HepG2 (cell line): ENCODE results near the gene CDX1.

ENCODE experiments used
- GTF3A ChIP-seq: sonication (generic); formaldehyde crosslinking; conservative IDR thresholded peaks from 2 replicates; pipeline ENCODE4 v1.4.0; 2020; ENCODE audit warnings: mild to moderate bottlenecking, missing genetic modification reagents
- HNRNPH1 ChIP-seq: fragments of 200-400 bp; formaldehyde crosslinking; optimal IDR thresholded peaks from 2 replicates; pipeline ENCODE3; 2017; ENCODE audit warnings: mild to moderate bottlenecking, low read depth, low read length
- JDP2 ChIP-seq: sonication (generic); formaldehyde crosslinking; IDR thresholded peaks from 2 replicates; pipeline ENCODE4 v1.8.1; 2022; ENCODE audit warnings: missing genetic modification reagents, borderline replicate concordance
- KLF6 ChIP-seq: IDR thresholded peaks from 2 replicates; pipeline ENCODE4 v1.8.0; 2016; ENCODE audit warnings: missing biosample characterization, missing genetic modification reagents
- POLR2A ChIP-seq, 2 experiments: IDR thresholded peaks; 2 replicates each; pipeline ENCODE4 v1.6.1; 2011; ENCODE audit warnings: low read depth in 2 of 2, low read length in 2 of 2, mild to moderate bottlenecking in 1 of 2, moderate library complexity in 1 of 2; ENCODE audit not compliant: insufficient read depth in 1 of 2
- POLR2AphosphoS5 ChIP-seq: IDR thresholded peaks from 2 replicates; pipeline ENCODE4 v1.6.1; 2012; ENCODE audit warnings: low read depth, low read length
- TF ChIP-seq, protein P1 (sequence below): sonication (generic); formaldehyde crosslinking; IDR thresholded peaks from 2 replicates; pipeline ENCODE4 v1.8.0; 2022; ENCODE audit warnings: mild to moderate bottlenecking, missing genetic modification reagents, borderline replicate concordance

DNA sequence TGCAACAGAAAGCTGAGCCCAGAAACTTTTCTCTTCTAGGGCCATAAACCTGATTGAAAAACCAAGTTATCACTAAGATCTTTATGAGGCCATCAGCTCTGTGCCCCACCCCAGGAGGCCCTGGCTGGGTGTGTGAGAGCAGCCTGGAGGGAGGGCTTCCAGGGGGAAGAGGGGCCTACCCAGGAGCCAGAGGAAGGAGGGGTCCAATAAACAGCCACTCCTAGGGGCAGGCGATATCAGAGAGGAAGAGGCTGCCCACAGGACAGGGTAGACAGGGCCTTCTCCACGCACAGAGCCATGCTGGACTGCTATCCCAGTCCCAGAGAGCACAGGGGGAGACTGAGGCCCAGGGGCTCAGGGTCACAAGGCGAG is 4.5 kb upstream of the CDX1 start:
- TF ChIP-seq POLR2AphosphoS5, result no peak
- TF ChIP-seq POLR2A (IDR thresholded peaks at IDR 0.05; ENCODE audit: insufficient read depth in 1 of 2, low read depth in 2 of 2, low read length in 2 of 2), result no peak
- TF ChIP-seq KLF6 (CRISPR knock-in tag), result no peak
- no peak for TF ChIP-seq GTF3A (CRISPR knock-in tag)
- no peak for TF ChIP-seq JDP2
- TF ChIP-seq, protein P1, sequence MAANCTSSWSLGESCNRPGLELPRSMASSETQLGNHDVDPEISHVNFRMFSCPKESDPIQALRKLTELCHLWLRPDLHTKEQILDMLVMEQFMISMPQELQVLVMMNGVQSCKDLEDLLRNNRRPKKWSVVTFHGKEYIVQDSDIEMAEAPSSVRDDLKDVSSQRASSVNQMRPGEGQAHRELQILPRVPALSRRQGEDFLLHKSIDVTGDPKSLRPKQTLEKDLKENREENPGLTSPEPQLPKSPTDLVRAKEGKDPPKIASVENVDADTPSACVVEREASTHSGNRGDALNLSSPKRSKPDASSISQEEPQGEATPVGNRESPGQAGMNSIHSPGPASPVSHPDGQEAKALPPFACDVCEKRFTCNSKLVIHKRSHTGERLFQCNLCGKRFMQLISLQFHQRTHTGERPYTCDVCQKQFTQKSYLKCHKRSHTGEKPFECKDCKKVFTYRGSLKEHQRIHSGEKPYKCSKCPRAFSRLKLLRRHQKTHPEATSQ (CRISPR knock-in tag), result no peak
- no peak for TF ChIP-seq HNRNPH1
